OCI-LY3 (cell line): ENCODE results near the gene SUPT20H.

Experiments used
- H2AFZ ChIP-seq: fragments of 200-600, 300-600 bp; shearing (Covaris generic); 2 replicates; pipeline ENCODE4 v1.6.0; 2014; ENCODE audit warnings: antibody characterized with exemption, low read depth, low read length
- H3K27ac ChIP-seq: fragments of 200-600, 300-600 bp; sonication (generic); 2 replicates; pipeline ENCODE4 v1.5.1; 2014; ENCODE audit warnings: mild to moderate bottlenecking, low read length, moderate library complexity, mixed read lengths
- H3K27me3 ChIP-seq: fragments of 200-600, 300-600 bp; sonication (generic); 2 replicates; pipeline ENCODE4 v1.6.1; 2014; ENCODE audit warnings: low read depth, low read length, mixed read lengths
- H3K36me3 ChIP-seq: fragments of 200-600, 300-600 bp; sonication (generic); replicated peaks from 2 replicates; pipeline ENCODE3; 2014; ENCODE audit warnings: low read depth, low read length, mixed read lengths
- H3K4me1 ChIP-seq: fragments of 300-600, 200-600 bp; sonication (generic); 2 replicates; pipeline ENCODE4 v1.6.1; 2014; ENCODE audit warnings: low read length, mixed read lengths
- H3K4me2 ChIP-seq: fragments of 200-600, 300-600 bp; sonication (generic); 2 replicates; pipeline ENCODE4 v1.6.1; 2014; ENCODE audit warnings: low read length, mixed read lengths
- H3K4me3 ChIP-seq: fragments of 300-600, 200-600 bp; sonication (generic); 2 replicates; pipeline ENCODE4 v1.5.1; 2014; ENCODE audit warnings: antibody characterized with exemption, mild to moderate bottlenecking, low read length, moderate library complexity
- H3K79me2 ChIP-seq: fragments of 300-600, 200-600 bp; shearing (Covaris generic); 2 replicates; pipeline ENCODE4 v1.6.1; 2014; ENCODE audit warnings: mild to moderate bottlenecking, low read length, mixed read lengths
- H3K9ac ChIP-seq: fragments of 300-600, 200-600 bp; shearing (Covaris generic); 2 replicates; pipeline ENCODE4 v1.6.0; 2014; ENCODE audit warnings: mild to moderate bottlenecking, low read length, moderate library complexity
- H3K9me3 ChIP-seq: fragments of 200-600, 300-600 bp; shearing (Covaris generic); 2 replicates; pipeline ENCODE4 v1.6.1; 2014; ENCODE audit warnings: low read length, mixed read lengths; ENCODE audit not compliant: insufficient read depth
- H4K20me1 ChIP-seq: fragments of 200-600, 300-600 bp; sonication (generic); 2 replicates; pipeline ENCODE4 v1.6.1; 2016; ENCODE audit warnings: low read length, mixed read lengths; ENCODE audit not compliant: insufficient read depth
- EZH2phosphoT487 ChIP-seq: fragments of 200-600 bp; shearing (Covaris generic); IDR thresholded peaks from 2 replicates; pipeline ENCODE4 v1.6.1; 2018; ENCODE audit warnings: antibody characterized with exemption, mixed run types, low read depth
- TF ChIP-seq, protein P1 (sequence below): fragments of 200-600, 300-600 bp; sonication (generic); IDR thresholded peaks from 2 replicates; pipeline ENCODE4 v1.5.1; 2014; ENCODE audit warnings: antibody characterized with exemption, low read length, low read depth

Gene SUPT20H

DNA sequence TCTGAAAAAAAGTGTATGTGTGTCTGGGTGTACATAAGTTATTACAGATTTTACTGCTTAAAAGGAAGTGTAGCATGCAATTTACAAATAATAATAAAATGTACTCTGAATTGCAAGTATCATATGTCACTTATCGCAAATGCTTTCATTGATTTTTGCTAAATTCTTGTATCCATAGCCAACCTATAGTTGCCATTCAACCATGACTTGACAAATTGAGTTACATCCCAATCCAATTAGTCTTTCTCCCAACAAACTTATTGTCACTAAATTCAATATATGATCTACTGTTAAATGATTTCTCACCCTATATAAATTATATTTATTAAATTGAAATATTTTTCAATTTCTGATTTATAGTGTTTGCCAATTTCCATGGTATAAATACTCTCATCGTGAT is 17.3 kb upstream of the SUPT20H start:
- Histone ChIP-seq H3K79me2 (no peaks in the 10 kb centered on the region), H4K20me1 (no peaks in the 10 kb centered on the region), H3K4me3 (no peak overlapping the region), H2AFZ (no peak overlapping the region), H3K4me2 (no peak overlapping the region), H3K36me3 (no peaks in the 10 kb centered on the region), H3K27ac (no peak overlapping the region), H3K9me3 (no peaks in the 10 kb centered on the region), H3K9ac (no peak overlapping the region), H3K27me3 (no peaks in the 10 kb centered on the region), H3K4me1 (no peaks in the 10 kb centered on the region)
- no peak for TF ChIP-seq EZH2phosphoT487
- TF ChIP-seq, protein P1, sequence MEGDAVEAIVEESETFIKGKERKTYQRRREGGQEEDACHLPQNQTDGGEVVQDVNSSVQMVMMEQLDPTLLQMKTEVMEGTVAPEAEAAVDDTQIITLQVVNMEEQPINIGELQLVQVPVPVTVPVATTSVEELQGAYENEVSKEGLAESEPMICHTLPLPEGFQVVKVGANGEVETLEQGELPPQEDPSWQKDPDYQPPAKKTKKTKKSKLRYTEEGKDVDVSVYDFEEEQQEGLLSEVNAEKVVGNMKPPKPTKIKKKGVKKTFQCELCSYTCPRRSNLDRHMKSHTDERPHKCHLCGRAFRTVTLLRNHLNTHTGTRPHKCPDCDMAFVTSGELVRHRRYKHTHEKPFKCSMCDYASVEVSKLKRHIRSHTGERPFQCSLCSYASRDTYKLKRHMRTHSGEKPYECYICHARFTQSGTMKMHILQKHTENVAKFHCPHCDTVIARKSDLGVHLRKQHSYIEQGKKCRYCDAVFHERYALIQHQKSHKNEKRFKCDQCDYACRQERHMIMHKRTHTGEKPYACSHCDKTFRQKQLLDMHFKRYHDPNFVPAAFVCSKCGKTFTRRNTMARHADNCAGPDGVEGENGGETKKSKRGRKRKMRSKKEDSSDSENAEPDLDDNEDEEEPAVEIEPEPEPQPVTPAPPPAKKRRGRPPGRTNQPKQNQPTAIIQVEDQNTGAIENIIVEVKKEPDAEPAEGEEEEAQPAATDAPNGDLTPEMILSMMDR, result no peak

DNA sequence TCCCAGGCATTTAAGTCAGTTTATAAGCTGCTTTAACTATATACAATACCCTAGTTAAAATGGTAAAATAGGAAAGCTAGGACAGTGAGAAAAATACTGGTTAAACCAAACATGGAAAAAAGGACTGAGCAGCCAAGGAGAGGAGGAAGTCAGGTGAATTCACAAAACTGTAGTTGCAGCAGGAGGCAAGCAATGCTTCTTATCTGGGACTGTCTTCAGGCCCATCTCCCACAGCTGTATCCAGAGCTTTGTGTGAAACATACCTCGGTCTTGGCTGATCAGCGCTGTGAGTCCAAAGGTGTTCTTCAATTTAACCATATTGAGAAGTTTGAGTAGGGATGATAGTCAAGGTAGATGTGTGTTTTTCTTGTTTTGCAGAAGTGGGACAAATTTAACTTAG is 15.7 kb upstream of the SUPT20H start:
- Histone ChIP-seq H3K36me3 (no peaks in the 10 kb centered on the region), H3K4me3 (no peak overlapping the region), H3K79me2 (no peaks in the 10 kb centered on the region), H3K4me1 (no peaks in the 10 kb centered on the region), H3K9ac (no peak overlapping the region), H3K27me3 (no peaks in the 10 kb centered on the region), H3K9me3 (no peaks in the 10 kb centered on the region), H2AFZ (no peak overlapping the region), H4K20me1 (no peaks in the 10 kb centered on the region), H3K4me2 (no peak overlapping the region), H3K27ac (no peak overlapping the region)
- TF ChIP-seq, protein P1, result no peak
- TF ChIP-seq EZH2phosphoT487, result no peak

DNA sequence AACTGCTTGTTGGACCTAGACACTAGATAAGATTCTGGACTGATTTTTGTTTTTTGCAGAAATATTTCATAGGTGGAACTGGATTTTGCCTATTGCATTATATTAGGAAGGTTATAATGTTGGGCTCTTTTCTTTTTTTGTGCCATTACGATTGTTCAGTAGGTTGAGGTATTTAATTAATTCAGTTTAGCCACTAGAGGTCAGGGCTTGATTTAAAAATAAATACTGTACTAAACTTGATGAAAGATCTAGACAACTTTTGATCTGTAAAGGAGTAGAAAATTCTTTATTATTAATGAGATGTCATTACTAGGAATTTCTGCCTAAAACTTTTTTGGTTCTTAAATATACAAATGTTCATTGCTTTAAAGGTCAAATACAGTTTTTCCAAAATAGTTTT is 15.2 kb upstream of the SUPT20H start:
- Histone ChIP-seq H3K27me3 (no peaks in the 10 kb centered on the region), H3K4me3 (no peak overlapping the region), H3K4me2 (no peak overlapping the region), H2AFZ (0 out of 2 replicates have a peak overlapping the region, but pooled peaks have one; percentile 48), H3K4me1 (no peaks in the 10 kb centered on the region), H3K79me2 (no peaks in the 10 kb centered on the region), H3K9ac (no peak overlapping the region), H4K20me1 (no peaks in the 10 kb centered on the region), H3K36me3 (no peaks in the 10 kb centered on the region), H3K9me3 (no peaks in the 10 kb centered on the region), H3K27ac (no peak overlapping the region)
- TF ChIP-seq, protein P1, result peak; percentile 61
- TF ChIP-seq EZH2phosphoT487, result no peak

DNA sequence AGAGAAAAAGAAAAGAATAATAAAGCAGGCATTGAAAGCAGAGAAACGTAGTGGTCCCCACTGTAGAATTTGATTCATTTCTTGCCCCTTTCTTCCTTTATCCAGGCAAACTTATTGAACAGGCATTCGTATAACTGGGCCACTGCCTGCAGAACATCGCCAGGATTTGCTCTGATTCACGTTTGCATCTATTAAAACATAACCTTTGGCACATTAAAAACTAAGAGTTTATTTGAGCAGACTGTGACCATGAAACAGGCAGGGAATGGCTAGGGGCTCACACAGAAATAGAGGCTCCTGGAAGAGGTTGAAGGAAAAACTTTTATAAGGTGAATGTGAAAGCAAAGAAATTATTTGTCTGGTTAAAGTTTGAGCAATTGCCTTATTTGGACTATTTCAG is 12.5 kb upstream of the SUPT20H start:
- Histone ChIP-seq H3K27ac (no peak overlapping the region), H3K9me3 (no peaks in the 10 kb centered on the region), H2AFZ (no peak overlapping the region), H3K9ac (no peak overlapping the region), H3K4me2 (no peak overlapping the region), H3K4me1 (peaks cover 22% of the 10 kb centered on the region), H4K20me1 (no peaks in the 10 kb centered on the region), H3K36me3 (no peaks in the 10 kb centered on the region), H3K79me2 (no peaks in the 10 kb centered on the region), H3K4me3 (no peak overlapping the region), H3K27me3 (no peaks in the 10 kb centered on the region)
- TF ChIP-seq, protein P1, result no peak
- TF ChIP-seq EZH2phosphoT487, result no peak
